CD4-positive, alpha-beta T cell (primary cell): ENCODE measurements around the gene AKAP9. TPM values are rescaled to one million over a fixed set of nuclear protein-coding genes. Genes with fewer than 3 reads are reported as not detected.

Experiments used
- ATAC-seq: fragments of 200-7000 bp; cut with Tn5 transposase; one replicate; pipeline ENCODE4 v1.10.0; 2022; ENCODE audit warnings: mild to moderate bottlenecking; ENCODE audit not compliant: poor library complexity
- CTCF ChIA-PET: fragments of 350-600 bp; sonication (Branson Sonifier 250); formaldehyde crosslinking; loops from one replicate; lab custom pipeline; 2021; ENCODE audit warnings: antibody characterized with exemption, inconsistent platforms; lab: Charles Lee
- POLR2A ChIA-PET: fragments of 350-600 bp; sonication (Branson Sonifier 250); formaldehyde crosslinking; loops from one replicate; lab custom pipeline; 2021; ENCODE audit warnings: antibody characterized with exemption, inconsistent platforms; lab: Charles Lee
- DNase-seq, 14 experiments: peaks; one replicate each; pipeline ENCODE4 v3.0.0-alpha.2; 2013 to 2020; ENCODE audit warnings: mixed read lengths in 2 of 14
- H3K27ac ChIP-seq, 2 donors: one replicate each; pipeline versions ENCODE4 v1.5.1 to v1.7.0; 2013; ENCODE audit warnings: low read length in 2 of 2, low read depth in 1 of 2, mild to moderate bottlenecking in 1 of 2
- H3K27me3 ChIP-seq, 2 experiments: 1 replicate in 1 of 2; 2 replicates in 1 of 2; pipeline versions ENCODE4 v1.6.1 to v1.7.0; 2013; ENCODE audit warnings: low read length in 2 of 2, control low read depth in 1 of 2, mild to moderate bottlenecking in 1 of 2, moderate library complexity in 1 of 2; ENCODE audit not compliant: insufficient read depth in 2 of 2, control insufficient read depth in 1 of 2
- H3K36me3 ChIP-seq: one replicate; pipeline ENCODE4 v1.6.1; 2013; ENCODE audit warnings: low read length, control low read depth; ENCODE audit not compliant: insufficient read depth
- H3K4me1 ChIP-seq: one replicate; pipeline ENCODE4 v1.6.1; 2013; ENCODE audit warnings: low read length, control low read depth; ENCODE audit not compliant: insufficient read depth
- H3K4me3 ChIP-seq: one replicate; pipeline ENCODE4 v1.5.1; 2013; ENCODE audit warnings: mild to moderate bottlenecking, low read length, moderate library complexity
- H3K9me3 ChIP-seq, 2 experiments: 1 replicate in 1 of 2; 2 replicates in 1 of 2; pipeline versions ENCODE4 v1.6.1 to v1.7.0; 2013; ENCODE audit warnings: low read length in 2 of 2, mild to moderate bottlenecking in 2 of 2, control low read depth in 1 of 2, moderate library complexity in 1 of 2; ENCODE audit not compliant: control insufficient read depth in 1 of 2, insufficient read depth in 1 of 2
- H3K27ac Mint-ChIP-seq: one replicate; pipeline ENCODE4 v1.8.0; 2020; ENCODE audit warnings: mixed read lengths
- H3K27me3 Mint-ChIP-seq: one replicate; pipeline ENCODE4 v1.8.0; 2021; ENCODE audit warnings: mixed read lengths
- H3K36me3 Mint-ChIP-seq: one replicate; pipeline ENCODE4 v1.8.0; 2021; ENCODE audit warnings: low read depth, mixed read lengths
- H3K4me1 Mint-ChIP-seq: one replicate; pipeline ENCODE4 v1.8.0; 2021; ENCODE audit warnings: low read depth, mixed read lengths
- H3K4me3 Mint-ChIP-seq: one replicate; pipeline ENCODE4 v1.8.0; 2020; ENCODE audit warnings: mild to moderate bottlenecking, mixed read lengths
- H3K9me3 Mint-ChIP-seq: one replicate; pipeline ENCODE4 v1.8.0; 2020; ENCODE audit warnings: mixed read lengths
- intact Hi-C, 2 experiments: fragments of 100-400 bp; cut with DNase I in 1 of 2; cut with micrococcal nuclease in 1 of 2; formaldehyde crosslinking; loops; one replicate each; pipeline versions ENCODE4 v1.15.1 to v1.9.0; 2023 to 2025; cut with DNase I, micrococcal nuclease
- total RNA-seq, 174 experiments: library from RNA in 2 of 174; stranded (reverse) in 2 of 174; gene quantifications; one replicate each; pipeline ENCODE4 v1.2.3 and lab custom pipeline; 2021 to 2026
- TF ChIP-seq, protein P1 (sequence below): fragments of 200-600 bp; IDR thresholded peaks from one replicate; pipeline ENCODE4 v1.8.0; 2022; ENCODE audit warnings: antibody characterized with exemption, mild to moderate bottlenecking

AKAP9 gene
- total RNA-seq, 2 experiments from 2014 or later = 62.5 to 64.8 TPM

DNA sequence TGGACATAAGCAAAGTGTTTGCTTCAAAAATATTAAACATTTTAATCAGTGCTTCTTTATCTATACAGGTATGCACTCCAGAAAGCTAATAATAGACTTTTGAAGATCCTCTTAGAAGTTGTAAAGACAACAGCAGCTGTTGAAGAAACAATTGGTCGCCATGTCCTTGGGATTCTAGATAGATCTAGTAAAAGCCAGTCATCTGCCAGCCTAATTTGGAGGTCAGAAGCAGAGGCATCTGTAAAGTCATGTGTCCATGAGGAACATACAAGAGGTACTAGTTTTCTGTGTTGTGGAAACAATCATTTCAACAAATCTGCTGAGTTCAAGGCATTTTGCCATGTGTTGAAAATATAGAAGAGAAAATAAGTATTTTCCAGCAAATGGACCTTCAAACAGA is 104.3 kb downstream of the AKAP9 start:
- Histone ChIP-seq H3K27ac (no peak overlapping the region), H3K27me3 (no peaks in the 10 kb centered on the region), H3K4me1 (no peaks in the 10 kb centered on the region), H3K4me3 (no peak overlapping the region), H3K9me3 (no peaks in the 10 kb centered on the region), H3K36me3 (peaks cover 45% of the 10 kb centered on the region)
- Mint-ChIP-seq H3K4me1 (no peaks in the 10 kb centered on the region), H3K27me3 (no peaks in the 10 kb centered on the region), H3K9me3 (no peaks in the 10 kb centered on the region), H3K4me3 (no peak overlapping the region), H3K36me3 (peaks cover 80% of the 10 kb centered on the region), H3K27ac (no peak overlapping the region)
- ChIA-PET CTCF (no interaction called here), POLR2A (no interaction called here)
- no peak for ATAC-seq
- intact Hi-C loops = no loop called here
- TF ChIP-seq, protein P1, sequence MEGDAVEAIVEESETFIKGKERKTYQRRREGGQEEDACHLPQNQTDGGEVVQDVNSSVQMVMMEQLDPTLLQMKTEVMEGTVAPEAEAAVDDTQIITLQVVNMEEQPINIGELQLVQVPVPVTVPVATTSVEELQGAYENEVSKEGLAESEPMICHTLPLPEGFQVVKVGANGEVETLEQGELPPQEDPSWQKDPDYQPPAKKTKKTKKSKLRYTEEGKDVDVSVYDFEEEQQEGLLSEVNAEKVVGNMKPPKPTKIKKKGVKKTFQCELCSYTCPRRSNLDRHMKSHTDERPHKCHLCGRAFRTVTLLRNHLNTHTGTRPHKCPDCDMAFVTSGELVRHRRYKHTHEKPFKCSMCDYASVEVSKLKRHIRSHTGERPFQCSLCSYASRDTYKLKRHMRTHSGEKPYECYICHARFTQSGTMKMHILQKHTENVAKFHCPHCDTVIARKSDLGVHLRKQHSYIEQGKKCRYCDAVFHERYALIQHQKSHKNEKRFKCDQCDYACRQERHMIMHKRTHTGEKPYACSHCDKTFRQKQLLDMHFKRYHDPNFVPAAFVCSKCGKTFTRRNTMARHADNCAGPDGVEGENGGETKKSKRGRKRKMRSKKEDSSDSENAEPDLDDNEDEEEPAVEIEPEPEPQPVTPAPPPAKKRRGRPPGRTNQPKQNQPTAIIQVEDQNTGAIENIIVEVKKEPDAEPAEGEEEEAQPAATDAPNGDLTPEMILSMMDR = no peak
- DNase-seq = no peak

DNA sequence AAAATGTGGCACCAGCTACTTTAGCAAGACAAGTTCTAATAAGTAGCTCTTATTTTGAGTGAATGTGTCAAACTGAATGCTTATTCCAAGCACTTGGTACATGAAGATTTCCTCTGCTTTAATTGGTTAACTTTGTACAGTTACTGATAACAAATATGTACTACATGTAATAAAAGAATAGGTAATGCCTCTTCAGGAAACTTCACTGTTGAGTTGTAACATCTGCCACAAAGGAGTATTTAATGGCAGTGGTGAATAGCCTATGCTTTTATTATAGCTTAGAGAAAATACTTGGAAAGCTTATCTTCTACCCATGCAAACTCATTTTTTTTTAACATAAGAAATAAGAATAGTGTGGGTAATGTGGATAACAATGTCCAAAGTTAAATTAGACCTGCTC is 111.0 kb downstream of the AKAP9 start:
- intact Hi-C loops = loop anchor here in 1 of 2 experiments (10.0 kb wide), 1 partner anchor 967 kb away; no protein-coding TSS in a partner anchor
- Histone ChIP-seq H3K4me1 (no peaks in the 10 kb centered on the region), H3K27me3 (no peaks in the 10 kb centered on the region), H3K4me3 (no peak overlapping the region), H3K27ac (no peak overlapping the region), H3K9me3 (no peaks in the 10 kb centered on the region), H3K36me3 (peaks cover 33% of the 10 kb centered on the region)
- Mint-ChIP-seq H3K27me3 (no peaks in the 10 kb centered on the region), H3K4me1 (peaks cover 12% of the 10 kb centered on the region), H3K36me3 (peaks cover 57% of the 10 kb centered on the region), H3K9me3 (no peaks in the 10 kb centered on the region), H3K4me3 (no peak overlapping the region), H3K27ac (no peak overlapping the region)
- no peak for ATAC-seq
- DNase-seq = no peak
- TF ChIP-seq, protein P1 = no peak
- ChIA-PET CTCF (no interaction called here), POLR2A (no interaction called here)

DNA sequence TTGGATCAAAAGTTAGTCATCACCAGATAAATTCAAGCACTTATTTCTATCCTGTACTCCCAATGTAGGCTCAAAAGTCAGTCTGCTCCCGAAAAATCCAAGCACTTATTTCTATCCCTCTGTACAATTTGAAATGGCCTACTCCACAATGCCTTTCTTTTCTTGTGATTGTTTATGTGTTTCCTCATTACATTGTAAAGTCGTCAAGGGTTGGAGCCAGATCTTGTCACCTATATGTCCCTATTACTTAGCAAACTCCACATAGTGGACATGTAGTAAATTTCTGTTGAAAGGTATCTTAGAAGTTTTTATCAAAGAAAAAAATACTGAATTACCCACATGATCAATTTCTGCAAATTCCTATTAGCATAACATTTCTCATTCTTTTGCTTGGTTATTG is 111.5 kb downstream of the AKAP9 start:
- H3K36me3 ChIP-seq = peaks cover 30% of the 10 kb centered on the region
- H3K36me3 Mint-ChIP-seq = peaks cover 52% of the 10 kb centered on the region
- peaks cover 13% of the 10 kb centered on the region for H3K4me1 Mint-ChIP-seq
- POLR2A ChIA-PET = no interaction called here
- H3K27me3 ChIP-seq = no peaks in the 10 kb centered on the region
- no peaks in the 10 kb centered on the region for H3K4me1 ChIP-seq
- no peaks in the 10 kb centered on the region for H3K9me3 Mint-ChIP-seq
- no peak overlapping the region for H3K4me3 ChIP-seq
- ATAC-seq (no peak), DNase-seq (no peak)
- no peak overlapping the region for H3K27ac ChIP-seq
- intact Hi-C loops = loop anchor here in 1 of 2 experiments (10.0 kb wide), 1 partner anchor 967 kb away; no protein-coding TSS in a partner anchor
- no peaks in the 10 kb centered on the region for H3K9me3 ChIP-seq
- no peak overlapping the region for H3K27ac Mint-ChIP-seq
- TF ChIP-seq, protein P1 = no peak
- no peak overlapping the region for H3K4me3 Mint-ChIP-seq
- CTCF ChIA-PET = no interaction called here
- H3K27me3 Mint-ChIP-seq = no peaks in the 10 kb centered on the region
